GM12865 (cell line): ENCODE results near the gene CEACAM7.

Source experiments
- DNase-seq: peaks from one replicate; pipeline ENCODE4 v3.0.0; 2010; ENCODE audit warnings: low read depth
- H3K4me3 ChIP-seq: 2 replicates; pipeline ENCODE4 v1.5.1; 2011; ENCODE audit warnings: mild to moderate bottlenecking, low read depth, low read length, control low read depth
- TF ChIP-seq, protein P1 (sequence below): IDR thresholded peaks from 2 replicates; pipeline ENCODE4 v1.5.1; 2011; ENCODE audit warnings: low read length, control low read depth, low read depth, inconsistent platforms; ENCODE audit not compliant: insufficient read depth; ENCODE audit errors: missing control alignments

The CEACAM7 gene

DNA sequence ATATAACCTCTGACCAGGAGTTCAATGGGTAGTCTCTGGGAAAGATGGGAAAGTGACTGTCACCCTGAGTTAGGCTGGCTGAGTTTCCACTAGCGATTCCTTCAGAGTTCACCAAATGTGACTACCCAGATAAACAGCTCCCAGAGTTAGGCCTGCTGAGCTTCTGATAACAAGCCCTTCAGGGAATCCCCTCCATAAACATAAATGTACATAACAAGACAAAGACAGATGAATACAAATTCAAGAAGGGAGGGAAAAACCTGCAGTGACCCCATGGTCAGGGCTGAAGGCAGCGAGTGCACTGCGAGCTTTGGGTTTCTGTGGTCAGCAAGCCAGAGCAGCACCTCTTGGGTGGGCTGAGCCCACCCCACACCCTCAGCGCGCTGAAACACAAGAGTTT, 35.8 kb downstream of the CEACAM7 start:
- H3K4me3 ChIP-seq: no peak overlapping the region
- no peak for DNase-seq
- TF ChIP-seq, protein P1, sequence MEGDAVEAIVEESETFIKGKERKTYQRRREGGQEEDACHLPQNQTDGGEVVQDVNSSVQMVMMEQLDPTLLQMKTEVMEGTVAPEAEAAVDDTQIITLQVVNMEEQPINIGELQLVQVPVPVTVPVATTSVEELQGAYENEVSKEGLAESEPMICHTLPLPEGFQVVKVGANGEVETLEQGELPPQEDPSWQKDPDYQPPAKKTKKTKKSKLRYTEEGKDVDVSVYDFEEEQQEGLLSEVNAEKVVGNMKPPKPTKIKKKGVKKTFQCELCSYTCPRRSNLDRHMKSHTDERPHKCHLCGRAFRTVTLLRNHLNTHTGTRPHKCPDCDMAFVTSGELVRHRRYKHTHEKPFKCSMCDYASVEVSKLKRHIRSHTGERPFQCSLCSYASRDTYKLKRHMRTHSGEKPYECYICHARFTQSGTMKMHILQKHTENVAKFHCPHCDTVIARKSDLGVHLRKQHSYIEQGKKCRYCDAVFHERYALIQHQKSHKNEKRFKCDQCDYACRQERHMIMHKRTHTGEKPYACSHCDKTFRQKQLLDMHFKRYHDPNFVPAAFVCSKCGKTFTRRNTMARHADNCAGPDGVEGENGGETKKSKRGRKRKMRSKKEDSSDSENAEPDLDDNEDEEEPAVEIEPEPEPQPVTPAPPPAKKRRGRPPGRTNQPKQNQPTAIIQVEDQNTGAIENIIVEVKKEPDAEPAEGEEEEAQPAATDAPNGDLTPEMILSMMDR: no peak

DNA sequence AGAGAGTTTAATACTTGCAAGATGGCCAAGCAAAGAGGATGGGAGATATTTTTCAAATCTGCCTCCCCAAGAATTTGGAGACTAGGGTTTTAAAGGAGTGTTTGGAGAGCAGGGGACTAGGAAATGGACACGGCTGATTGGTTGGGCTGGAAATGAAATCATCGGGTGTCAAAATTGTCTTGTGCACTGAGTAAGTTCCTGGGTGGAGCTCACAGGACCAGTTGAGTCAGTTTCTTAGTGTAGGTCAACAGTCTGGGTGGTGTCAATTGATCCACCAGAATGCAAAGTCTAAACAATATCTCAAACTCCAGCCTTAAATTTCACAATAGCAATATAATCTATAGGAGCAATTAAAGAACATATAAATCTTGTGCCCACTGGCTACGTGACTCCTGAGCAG, 38.2 kb downstream of the CEACAM7 start:
- TF ChIP-seq, protein P1: no peak
- H3K4me3 ChIP-seq: no peak overlapping the region
- DNase-seq: no peak

DNA sequence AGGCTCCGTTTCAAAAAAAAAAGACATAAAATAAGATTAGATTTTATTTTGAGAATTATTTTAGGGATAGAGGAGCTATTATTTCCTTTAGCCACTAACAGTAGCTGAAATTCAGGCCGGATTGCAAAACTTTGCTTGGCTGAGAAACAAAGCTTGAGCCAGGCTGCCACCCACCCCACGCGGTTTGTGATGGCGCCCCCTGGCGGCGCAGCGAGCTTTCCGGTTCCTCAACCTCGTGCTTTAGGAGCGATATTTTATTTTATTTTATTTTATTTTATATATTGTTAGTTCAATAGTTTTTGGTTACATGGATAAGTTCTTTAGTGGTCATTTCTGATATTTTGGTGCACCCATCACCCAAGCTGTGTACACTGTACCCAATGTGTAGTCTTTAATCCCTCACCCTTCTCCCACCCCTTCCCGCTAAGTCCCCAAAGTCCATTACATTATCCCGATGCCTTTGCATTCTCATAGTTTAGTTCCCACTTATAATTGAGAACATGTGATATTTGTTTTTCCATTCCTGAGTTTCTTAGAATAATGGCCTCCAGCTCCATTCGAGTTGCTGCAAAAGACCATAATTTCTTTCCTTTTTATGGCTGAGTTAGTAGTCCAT, 41.4 kb downstream of the CEACAM7 start:
- no peak overlapping the region for H3K4me3 ChIP-seq
- TF ChIP-seq, protein P1: peak; percentile 44
- DNase-seq: peak; percentile 12

DNA sequence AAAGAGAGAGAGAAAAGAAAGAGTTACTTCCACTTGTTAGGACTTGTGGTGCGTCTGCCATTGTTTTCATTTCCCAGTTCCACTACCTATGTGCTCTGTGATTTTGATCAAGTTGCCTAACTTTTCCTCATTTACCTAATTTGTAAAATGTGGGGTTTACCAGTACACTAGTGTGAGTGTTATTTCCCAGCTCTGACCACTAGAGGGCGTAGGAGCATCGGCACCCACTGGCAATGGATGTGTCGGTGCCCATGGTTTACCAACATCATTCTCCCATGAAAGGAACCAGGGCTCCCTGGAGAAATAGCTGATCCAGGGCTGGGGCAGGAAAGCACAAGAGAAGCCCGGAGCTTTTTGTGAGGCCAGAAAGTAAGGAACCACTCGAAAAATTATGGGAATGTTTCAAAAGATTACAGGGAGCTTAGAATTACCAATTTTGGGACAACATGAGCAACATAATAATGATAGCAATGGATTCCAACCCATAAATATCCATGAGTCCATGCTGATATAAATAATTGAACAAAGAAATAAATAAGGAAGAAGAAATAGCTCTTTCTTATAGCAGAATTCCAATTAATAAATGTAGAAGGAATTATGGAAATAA, 46.1 kb downstream of the CEACAM7 start:
- no peak overlapping the region for H3K4me3 ChIP-seq
- DNase-seq: peak; percentile 68
- TF ChIP-seq, protein P1: peak; percentile 92

DNA sequence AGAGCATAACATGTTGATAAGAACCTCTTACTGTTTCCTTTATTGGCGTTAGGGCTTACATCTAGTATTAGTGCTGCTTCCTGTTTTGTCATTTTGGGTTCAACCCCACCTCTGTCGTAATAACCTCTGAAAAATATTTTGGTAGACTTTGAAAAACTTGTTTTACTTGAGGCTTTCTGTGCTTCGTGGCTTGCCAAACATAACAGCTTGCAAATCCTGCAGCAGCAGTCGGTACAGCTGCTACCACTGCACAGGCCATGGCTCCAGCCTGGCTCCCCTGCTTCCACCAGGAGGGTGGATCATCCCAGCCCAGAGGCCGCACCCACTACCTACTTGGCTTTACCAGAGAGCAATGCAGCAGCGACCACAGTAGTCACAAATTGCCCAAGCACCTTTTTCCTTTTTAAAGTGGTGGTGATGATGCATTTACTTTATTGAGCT, 49.4 kb downstream of the CEACAM7 start:
- TF ChIP-seq, protein P1: no peak
- H3K4me3 ChIP-seq: no peak overlapping the region
- DNase-seq: no peak

DNA sequence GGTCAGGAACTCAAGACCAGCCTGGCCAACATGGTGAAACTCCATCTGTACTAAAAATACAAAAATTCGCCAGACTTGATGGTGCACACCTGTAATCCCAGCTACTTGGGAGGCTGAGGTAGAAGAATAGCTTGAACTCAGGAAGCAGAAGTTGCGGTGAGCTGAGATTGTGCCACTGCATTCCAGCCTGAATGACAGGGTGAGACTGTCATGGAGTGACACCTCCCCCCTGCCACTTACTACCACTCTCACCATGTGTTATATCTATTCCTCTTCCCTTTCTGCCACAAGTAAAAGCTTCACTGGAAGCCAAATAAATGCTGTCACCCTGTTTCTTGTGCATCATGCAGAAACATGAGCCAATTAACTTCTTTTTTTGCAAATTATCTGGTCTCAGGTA, 50.6 kb downstream of the CEACAM7 start:
- TF ChIP-seq, protein P1: no peak
- no peak for DNase-seq
- no peak overlapping the region for H3K4me3 ChIP-seq
